Mammary epithelial cell (primary cell): ENCODE results near the gene LPCAT3.

Experiments
- CTCF ChIP-seq, 2 donors: IDR thresholded peaks in 1 of 2; conservative IDR thresholded peaks in 1 of 2; 2 replicates each; pipeline ENCODE4 v1.5.1; 2011 to 2012; ENCODE audit warnings: inconsistent platforms in 2 of 2, low read length in 2 of 2, mild to moderate bottlenecking in 2 of 2, control low read depth in 1 of 2, low read depth in 1 of 2; ENCODE audit not compliant: insufficient read depth in 1 of 2; ENCODE audit errors: extremely low read depth in 1 of 2
- EZH2 ChIP-seq: IDR thresholded peaks from 2 replicates; pipeline ENCODE4 v1.6.1; 2012; ENCODE audit warnings: low read length, inconsistent platforms, borderline replicate concordance

DNA sequence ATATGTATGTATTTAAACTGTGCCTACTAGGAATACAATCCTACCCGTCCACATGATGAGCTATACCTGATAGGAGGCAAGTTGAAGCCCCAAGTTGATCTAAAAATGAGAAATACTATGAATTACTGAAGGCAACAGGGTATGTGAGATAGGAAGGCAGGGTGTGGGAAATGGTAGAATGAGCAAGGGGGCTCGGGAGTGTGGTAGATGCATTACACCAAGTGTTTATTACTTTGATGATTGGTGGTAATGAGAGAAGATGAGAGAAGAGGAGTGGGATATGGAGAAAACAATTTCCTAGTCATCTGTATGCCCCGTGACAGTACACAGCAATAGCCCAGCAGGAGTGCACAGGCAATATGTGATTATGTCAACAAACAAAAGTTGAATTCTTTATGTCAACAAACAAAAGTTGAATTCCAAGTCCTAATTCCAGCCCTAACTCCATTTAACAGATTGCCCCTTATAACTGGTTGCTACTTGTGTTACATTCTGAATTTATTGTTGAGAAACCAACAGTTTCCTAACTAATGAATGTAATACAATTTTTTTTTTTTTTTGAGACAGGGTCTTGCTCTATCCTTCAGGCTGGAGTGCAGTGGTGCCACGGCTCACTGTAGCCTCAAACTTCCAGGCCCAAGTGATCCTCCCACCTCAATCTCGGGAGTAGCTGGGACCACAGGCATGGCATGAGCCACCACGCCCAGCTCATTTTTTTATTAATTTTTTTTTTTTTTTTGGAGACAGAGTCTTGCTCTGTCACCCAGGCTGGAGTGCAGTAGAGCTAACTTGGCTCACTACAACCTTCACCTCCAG, 2.5 kb downstream of the LPCAT3 start:
- TF ChIP-seq CTCF (conservative IDR thresholded peaks at IDR 0.05 in 1 of 2, IDR thresholded peaks at IDR 0.05 in 1 of 2; ENCODE audit: extremely low read depth in 1 of 2, insufficient read depth in 1 of 2, low read depth in 1 of 2, low read length in 2 of 2) (no peak), EZH2 (no peak)
